ENCODE data around the gene PACSIN3.
"Not testable (repeated sequence)": the region's sequence is repeated elsewhere in the genome, so short reads cannot be mapped to it uniquely, and the experiment has no call there.

The PACSIN3 gene

DNA sequence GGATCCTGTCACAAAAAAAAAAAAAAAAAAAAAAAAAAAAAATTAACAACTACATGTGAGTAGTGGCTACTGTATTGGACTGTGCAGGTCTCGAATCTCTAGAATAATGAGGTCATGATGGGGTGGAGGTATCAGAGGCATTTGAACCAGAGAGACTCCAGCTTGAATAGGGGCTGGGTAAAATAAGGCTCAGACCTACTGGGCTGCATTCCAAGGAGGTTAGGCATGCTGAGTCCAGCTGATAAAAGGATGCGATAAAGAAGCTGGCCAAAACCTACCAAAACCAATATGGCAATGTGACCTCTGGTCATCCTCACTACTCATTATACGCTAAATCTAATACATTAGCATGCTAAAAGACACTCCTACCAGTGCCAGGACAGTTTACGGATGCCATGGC, 5.9 kb upstream of the PACSIN3 start:
- DNase-seq, result no peak

DNA sequence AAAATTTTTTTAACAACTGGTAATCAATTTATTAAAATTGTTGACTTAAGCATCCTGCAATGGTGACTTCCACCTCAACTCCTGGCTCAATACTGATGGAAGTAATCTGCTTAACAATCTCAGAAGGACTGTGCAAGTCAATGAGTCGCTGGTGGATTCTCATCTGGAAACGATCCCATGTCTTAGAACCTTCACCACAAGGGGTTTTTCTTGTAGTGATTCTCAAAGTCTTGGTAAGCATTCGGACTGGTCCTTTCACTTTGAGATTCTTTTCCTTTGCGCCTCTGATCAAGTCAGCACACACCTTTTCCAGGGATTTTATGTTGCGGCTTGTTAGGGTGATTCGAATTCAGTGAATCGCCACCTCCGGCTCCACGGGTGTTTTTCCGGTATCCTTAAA, 4.9 kb upstream of the PACSIN3 start:
- DNase-seq, result not testable (repeated sequence)

DNA sequence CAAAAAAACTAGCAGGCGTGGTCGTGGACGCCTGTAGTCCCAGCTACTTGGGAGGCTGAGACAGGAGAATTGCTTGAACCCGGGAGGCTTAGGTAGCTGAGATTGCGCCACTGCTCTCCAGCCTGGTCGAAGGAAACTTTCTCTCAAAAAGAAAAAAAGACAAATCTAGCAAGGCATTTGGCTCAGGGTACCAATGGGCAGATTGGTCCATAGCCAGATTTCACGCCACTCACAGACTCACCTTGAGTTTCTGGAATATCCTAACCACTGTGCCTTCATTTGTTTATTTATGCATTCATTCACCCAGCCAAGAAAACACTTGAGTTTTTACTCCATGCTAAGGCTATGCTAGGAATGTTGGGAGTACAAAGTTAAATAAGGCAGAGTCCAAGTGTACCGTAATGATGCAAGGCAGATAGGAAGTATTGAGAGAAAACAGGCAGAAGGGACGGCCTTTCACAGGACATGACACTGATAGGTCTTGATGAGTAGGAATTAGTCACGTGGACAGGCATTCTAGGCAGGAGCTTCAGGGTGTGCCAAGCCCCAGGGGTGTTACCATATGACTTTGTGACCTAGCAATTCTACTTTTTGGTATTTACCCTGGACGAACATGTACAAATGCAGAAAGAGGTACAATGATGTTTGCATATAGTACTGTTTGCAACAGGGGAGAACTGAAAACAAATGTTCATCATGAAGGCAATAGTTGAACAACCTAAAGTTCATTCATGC, 3.0 kb upstream of the PACSIN3 start:
- no peak for DNase-seq

DNA sequence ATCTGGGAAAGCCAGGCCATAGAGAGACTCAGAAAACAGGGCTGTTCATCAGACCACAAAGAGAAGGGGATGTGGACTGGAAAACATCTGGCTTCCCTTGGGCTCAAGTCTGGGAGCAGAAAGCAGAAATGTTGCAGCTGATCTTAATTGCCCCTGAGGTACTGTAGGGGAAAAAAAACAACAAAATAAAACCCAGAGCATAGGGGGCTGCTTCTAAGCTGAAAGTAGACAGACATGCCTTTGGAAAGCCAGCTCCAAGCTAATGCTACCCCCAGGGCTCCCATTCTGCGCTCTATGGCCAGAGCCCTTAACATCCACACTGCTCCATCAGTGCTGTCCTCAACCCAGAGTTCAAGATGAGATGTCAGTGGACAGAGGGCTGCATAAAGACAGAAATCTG, 2.0 kb upstream of the PACSIN3 start:
- no peak for DNase-seq

DNA sequence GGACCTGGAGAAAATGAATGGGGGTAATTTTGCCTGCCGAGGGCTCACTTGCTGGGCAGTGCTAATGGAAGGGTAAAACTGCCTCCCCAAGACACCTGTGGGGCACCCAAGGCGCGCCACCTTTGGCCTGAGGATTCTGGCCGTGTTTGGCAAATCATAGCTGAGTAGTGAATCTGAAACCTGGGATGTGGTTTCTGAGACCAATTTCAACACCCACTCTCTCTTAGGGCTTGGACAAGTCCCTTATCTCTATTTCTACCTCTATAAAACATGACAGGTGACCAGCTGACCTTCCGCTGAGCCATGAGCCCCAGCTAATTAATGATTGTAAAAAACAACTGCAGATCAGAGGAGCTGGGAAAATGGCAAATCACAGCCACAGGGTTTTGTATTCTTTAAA, 1.5 kb upstream of the PACSIN3 start:
- DNase-seq, result no peak

DNA sequence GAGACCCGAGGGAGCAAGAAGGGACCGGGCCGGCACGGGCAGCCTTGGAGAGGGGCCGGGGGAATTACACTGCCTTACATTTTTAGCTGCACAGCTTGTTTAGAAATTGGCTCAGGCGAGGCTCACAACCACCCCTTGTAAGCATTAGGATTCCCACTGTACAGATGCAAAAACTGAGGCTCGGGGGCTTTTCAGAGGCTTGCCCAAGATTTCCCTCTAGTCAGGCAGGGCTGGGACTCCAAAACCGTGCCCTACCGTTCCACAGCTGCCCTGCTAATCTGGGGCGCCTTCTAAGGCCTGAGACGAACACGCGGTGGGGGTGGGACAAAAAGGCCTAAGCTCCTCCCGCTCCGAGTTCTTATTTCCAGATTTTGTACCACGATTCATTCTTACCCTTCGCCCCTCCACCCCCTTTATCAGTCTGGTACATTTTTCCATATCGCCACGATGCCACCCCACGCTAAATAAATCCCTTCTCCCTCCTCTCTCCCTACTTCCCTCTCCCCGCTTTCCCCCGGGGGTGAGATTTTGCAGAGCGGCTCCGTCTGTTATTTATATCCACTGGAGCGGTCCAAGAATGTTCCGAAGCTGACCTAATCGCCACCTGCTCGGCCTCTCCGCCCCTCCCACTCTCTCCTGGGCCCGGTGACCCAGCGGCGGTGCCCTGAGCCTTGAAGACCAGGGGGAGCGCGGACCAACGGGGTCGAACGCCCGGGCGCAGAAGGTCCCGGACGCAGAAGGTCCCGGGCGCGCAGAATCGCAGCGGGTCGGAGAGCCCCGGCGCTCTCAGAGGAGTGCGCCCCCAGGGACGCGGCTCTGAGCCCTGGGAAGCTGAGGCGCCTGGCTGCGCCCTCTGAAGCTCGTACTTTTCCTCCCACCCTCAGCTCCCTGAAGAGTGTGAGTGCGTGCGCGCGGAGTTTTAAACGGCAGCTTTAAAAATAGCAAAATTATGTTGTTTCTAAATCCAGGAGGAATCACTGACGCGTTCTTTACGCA, 764 bp upstream of the PACSIN3 start:
- peak in 11 of 51 donors; percentile 8 to 47 (median 26) for DNase-seq

DNA sequence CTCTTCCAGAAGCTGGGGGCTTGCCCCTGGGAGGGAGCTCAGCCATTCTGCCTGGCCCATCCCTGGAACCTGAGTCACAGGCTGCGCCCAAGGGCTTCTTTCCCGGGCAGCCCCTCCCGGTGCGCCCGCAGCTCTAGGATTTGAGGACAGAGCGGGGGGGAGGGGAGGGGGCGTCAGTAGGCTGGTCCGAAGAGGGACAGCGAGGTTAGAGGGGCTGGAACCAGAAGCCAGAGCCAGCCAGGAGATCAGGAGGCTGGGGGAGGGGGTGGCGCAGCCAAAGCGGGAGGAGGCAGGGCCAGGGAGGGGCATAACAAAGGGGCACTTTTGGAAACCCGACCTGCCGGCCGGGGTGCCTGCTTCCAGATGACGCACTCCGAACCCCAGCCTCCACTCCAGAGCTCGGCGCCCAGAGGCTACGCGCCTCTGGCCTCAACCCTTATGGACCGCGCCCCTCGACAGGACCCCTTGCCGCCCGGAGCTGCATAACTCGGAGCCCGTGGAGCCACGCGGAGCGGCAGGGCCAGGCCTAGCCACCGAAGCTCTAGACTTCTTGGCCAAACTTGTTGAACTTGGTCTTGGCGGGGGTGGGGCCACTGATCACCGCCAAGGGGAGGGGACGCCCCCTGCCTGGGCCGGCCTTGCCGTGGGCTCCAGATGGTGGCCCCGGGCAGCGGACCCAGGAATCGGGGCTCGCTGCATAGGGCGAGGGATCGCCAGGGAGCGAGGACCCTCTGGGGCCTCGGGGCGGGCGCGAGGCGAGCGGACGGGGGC, 744 bp downstream of the PACSIN3 start:
- peak in 29 of 51 donors; percentile 28 to 71 (median 48) for DNase-seq

DNA sequence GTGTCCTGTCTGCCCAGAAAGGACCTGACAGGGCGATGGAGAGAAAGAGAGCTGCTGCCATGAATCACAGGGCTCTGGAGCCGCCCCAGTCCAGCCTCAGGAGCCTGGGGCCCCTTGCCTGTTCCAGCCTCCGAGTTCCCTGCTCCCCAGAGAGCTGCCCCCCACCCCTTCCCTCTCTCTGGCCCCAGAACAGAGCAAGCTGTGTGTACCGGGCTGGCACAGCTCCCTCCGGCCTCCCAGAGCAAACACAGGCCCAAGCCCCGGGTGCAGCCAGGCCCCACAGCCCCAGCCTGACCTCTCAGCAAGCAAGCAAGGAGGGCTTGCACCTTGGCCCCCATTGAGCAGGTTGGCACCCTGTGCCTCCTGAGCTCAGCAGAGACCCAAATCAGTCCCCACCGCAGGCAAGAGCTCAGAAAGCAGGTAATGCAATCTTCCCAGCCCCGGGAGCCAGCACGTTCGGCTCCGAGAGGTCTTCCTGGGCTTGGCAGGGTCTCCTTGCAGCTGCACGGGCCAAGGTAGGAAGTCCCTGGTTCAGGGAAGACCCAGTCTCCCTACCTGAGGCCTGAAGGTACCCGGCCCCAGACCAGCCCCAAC, 1.4 kb downstream of the PACSIN3 start:
- DNase-seq, result peak in 48 of 51 donors; percentile 9 to 91 (median 72)

DNA sequence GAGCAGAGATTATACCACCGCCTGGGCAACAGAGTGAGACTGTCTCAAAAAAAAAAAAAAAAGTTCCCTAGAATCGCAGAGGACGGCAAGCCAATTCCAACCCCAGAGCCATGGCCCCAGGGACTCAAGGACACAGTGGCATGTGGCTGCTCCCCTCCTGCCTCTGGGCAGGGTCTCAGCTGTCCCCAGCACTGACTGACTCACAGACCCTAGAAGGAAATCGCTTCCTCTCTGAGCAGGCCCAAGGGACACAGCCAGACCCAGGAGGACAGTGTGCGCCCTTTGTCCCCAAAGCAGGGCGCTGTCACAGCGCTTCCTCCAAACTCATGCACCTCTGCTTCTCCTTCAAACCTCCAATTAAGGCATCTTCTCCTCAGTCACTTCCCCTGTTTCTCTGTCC, 2.3 kb downstream of the PACSIN3 start:
- DNase-seq, result no peak

DNA sequence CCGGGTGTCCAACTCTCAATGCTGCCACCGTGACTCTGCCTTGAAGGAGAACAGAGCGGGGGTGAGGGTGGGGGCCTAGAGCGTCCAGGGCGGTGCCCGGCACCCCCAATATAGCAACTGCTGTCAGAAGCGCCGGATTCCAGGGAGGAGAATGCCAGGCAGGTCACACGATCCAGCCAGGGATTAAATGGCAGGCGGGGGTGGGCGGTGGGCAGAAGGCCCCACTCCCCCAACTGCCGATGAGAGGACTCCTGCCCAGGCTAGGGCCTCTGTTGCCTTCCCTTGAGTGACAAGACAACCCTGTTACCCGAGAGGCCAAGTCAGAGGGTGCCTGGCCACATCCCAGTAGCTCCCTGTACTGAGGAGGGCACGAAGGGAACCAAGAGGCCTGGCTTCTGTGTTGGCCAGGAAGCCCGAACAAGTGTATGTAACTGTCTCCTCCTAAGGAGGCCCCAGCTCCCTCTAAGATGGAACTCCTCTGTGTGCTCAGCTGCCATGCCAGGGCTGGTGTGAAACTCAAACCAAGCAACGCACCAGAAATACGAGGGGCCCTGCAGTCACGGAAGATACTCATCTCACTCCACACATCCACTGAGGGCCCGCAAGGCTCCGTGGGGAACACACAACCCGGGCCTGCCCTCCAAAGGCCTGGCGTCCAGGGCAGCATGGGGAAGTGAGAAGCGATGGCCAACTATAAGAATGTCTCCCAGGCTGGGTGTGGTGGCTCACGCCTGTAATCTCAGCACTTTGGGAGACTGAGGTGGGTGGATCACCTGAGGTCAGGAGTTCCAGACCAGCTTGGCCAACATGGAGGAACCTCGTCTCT, 3.0 kb downstream of the PACSIN3 start:
- DNase-seq, result no peak

DNA sequence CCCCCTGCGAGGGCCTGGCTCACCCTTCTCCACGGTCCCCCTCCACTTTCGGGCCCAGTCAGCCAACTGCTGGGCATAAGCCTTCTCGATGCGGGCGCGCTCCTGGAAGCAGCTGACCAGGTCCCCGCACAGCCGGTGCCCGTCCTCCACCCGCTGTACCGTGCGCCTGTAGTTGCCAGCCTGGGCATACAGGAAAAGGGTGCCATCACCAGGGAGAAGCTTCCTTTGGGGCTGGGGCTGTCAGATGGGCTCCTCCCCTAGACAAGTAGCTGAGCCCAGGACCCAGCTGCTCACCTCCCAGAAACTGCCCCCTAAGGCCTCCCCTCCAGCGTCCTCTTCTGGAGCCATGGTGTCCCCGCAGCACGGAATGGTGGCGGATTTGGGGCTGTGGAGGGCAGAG, 3.9 kb downstream of the PACSIN3 start:
- DNase-seq, result no peak

DNA sequence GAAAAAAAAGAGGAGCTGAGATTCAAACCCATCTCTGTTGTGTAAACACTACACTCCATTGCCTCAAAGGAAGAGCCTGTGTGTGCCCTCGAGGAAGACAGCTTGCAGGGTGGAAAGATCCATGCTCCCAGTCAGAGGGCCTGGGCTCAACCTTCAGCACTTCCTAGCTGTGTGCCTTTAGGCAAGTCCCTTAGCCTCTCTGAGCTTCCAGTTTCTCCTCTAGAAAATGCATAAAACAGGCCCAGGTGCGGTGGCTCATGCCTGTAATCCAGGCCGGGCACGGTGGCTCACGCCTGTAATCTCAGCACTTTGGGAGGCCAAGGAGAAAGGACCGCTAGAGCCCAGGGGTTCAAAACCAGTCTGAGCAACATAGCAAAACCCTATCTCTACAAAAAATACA, 5.0 kb downstream of the PACSIN3 start:
- no peak for DNase-seq

DNA sequence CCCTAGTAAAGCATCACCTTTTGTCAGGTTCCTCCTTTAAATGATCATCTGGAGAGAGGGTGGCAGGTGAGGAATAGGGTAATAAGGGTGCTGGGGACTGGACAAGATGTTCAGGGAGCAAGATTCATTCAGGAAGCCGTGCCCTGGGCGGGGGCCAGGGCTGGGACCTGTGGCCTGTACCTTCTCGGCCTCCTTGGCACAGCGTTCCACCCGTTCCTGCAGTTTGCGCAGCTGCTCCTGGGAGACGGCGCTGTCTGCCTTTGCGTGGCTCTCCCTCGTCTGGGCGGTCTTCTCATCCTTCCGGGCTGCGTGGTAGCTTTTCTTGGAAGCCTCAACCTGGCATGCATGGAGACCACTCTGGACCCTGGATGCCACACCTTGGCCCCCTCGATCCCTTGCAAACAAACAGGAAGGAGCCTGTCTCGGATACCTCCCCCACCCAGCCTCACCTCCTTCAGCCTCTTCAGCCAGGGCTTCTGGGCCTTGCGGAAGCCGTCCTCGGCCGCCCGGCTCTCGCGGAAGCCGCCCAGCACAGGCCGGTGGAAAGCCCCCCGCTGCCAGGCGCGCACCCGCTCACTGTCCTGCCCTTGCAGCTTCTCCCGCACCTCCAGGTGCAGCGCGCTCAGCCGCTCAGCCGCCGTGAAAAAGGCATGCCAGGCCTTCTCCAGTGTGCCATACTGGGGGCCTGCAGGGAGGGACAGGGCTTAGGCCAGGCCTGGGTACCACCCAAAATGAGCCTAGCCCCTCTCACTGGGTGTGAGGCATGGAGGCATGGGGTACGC, 6.0 kb downstream of the PACSIN3 start:
- no peak for DNase-seq

DNA sequence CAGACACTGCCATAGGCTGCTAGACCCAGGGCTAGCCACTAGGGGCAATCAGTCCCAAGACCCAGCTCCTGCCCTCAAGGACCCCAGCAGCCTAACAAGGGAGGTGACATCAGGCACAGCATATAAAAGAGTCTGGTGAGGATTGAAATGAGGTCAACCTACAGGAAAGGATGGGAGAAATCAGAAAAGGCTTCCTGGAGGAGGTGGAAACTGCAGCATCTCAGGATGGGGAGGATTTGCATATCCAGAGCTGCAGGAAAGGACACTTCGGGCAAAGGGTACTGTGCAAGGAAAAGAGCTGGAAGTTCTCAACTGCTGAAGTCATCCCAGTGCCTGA, 6.6 kb downstream of the PACSIN3 start:
- peak in 9 of 51 donors; percentile 8 to 44 (median 20) for DNase-seq

DNA sequence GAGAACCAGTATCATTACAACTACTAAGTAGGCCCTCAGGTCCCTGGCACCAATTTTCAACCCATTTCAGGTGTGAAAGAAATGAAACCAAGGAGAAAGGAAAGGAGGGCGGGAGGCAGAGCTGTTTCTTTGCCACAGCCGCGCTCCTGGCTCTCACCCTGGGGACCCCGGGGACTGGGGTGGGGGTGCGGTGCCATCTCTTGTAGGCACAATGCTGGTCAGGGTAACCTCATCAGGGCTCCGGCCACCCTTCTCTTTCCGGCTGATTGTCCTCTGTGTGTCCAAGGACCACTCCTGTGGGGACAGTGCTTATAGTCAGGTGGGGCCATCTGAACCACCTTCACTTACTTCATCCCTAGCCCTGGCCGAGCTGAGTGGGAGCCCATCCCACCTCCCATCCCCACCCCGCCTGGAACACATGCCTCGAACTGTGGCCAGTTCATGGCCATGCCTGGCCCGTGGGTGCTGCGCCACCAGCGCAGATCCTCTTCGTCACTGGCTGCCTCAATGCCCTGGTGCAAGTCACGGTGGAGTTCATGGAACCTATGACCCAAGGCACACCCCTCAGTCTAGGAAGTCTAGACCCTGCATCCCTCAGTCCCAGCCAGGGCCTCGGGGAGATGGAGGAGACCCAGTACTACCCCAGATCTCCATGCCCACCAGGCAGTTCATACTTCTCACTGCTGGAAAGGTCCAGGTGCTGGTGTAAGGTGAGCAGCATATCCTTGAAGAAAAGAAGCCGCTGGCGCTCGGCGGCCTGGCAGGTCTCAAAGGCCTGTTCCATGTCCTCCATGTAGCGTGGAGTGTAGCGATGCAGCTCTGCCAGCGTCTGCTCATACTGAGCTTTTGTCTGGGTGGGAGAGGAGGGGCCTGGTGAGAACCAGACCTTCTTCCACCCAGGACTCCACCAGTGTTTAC, 7.2 kb downstream of the PACSIN3 start:
- DNase-seq, result peak in 1 of 51 donors; percentile 27

DNA sequence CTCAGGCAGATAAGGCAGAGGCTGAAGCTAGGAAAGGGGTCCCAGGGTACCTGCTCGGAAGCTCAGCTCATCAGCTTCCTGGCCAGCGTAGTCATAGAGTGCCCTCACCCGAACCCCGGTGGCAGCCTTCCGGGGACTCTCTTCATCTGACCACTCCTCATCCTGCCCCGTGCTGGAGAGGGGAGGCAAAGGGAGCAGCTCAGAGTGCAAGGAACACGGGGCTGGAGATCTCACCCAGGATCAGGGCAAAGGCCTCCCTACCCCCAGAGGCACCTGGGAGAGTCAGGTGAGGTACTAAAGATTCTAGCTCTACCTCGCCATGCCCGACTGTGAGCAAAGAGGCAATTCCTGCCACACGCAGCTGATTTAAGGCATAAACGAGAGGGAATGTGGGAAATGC, 7.9 kb downstream of the PACSIN3 start:
- DNase-seq, result no peak

DNA sequence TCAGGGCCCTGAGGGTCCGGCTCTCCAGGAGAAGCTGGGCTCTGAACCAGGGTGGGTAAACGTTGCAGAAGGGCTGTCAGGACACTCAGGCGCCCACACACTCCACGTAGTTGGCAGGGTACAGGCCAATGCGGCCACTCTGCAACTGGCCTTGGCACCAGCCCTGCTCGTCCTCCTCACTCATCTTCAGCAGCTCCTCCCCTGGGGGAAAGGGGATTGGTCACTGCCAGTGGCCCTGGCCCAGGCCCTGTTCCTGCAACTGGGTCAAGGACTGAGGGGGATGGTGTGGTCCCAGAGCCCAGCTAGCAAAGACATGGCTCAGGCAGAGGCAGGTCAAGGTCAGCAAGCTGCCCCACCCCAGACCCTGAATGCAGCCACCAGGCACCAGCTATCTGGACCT, 8.4 kb downstream of the PACSIN3 start:
- peak in 1 of 51 donors; percentile 50 for DNase-seq

DNA sequence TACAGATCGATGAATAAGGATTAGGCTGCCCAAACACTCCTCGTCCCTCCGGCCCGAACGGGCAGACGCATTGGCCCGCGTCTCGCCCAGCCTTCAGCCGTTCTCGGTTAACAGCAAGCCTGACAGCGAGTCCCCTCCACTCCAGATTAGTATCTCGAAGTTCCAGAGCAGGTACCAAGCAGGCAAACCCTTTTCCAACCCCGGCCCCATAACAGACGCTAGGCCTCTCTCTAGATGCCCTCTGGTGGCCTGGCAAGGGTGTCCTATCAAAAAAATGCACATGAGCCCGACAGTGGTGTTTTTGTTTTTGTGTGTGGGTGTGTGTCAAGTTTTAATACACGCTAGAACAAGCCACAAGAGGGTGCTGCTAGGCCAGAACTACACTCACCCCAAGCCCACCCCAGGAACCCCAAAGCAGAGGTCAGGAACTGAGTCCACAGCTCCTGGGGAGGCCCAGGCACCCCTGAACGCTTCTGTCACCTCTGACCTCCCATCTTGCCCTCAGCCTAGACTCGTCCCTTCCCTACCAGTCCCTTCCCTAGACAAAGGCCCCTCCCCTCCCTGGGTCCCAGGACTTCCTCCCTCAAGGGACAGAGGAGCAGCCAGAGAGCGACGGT, 8.9 kb downstream of the PACSIN3 start:
- DNase-seq, result peak in 49 of 51 donors; percentile 42 to 95 (median 74)
